Calu3 (cell line): ENCODE data around the gene ADAM30. TPM values are rescaled to one million over a fixed set of nuclear protein-coding genes. Genes with fewer than 3 reads are reported as not detected.

Source experiments
- Bru-seq: library from RNA; stranded (reverse); fragments of 400-500 nt; gene quantifications from one replicate; lab custom pipeline; 2021; lab: Mats Ljungman, UMichigan
- BruChase-seq, 2 experiments: library from RNA; stranded (reverse); fragments of 400-500 nt; gene quantifications; one replicate each; lab custom pipeline; 2021; lab: Mats Ljungman, UMichigan
- BruUV-seq: library from RNA; stranded (reverse); fragments of 400-500 nt; replicated peaks from 2 replicates; lab custom pipeline; 2021; lab: Mats Ljungman, UMichigan
- CTCF ChIA-PET: fragments of 300-600 bp; sonication (Branson Sonifier 250); formaldehyde crosslinking; loops from one replicate; lab custom pipeline; 2022; ENCODE audit warnings: antibody characterized with exemption; lab: Charles Lee
- DNase-seq: peaks from one replicate; pipeline ENCODE4 v3.0.0; 2022
- H3K27ac Mint-ChIP-seq: one replicate; pipeline ENCODE4 v1.8.0; 2022; ENCODE audit warnings: mixed read lengths; ENCODE audit not compliant: unreplicated experiment
- H3K27me3 Mint-ChIP-seq: one replicate; pipeline ENCODE4 v1.8.0; 2022; ENCODE audit warnings: mixed read lengths; ENCODE audit not compliant: unreplicated experiment
- H3K36me3 Mint-ChIP-seq: one replicate; pipeline ENCODE4 v1.8.0; 2022; ENCODE audit warnings: mild to moderate bottlenecking, moderate library complexity, mixed read lengths; ENCODE audit not compliant: insufficient read depth, unreplicated experiment
- H3K4me1 Mint-ChIP-seq: one replicate; pipeline ENCODE4 v1.8.0; 2022; ENCODE audit warnings: mild to moderate bottlenecking, low read depth, mixed read lengths; ENCODE audit not compliant: unreplicated experiment
- H3K4me3 Mint-ChIP-seq: one replicate; pipeline ENCODE4 v1.8.0; 2022; ENCODE audit warnings: mild to moderate bottlenecking, low read depth, moderate library complexity, mixed read lengths; ENCODE audit not compliant: unreplicated experiment
- H3K9me3 Mint-ChIP-seq: one replicate; pipeline ENCODE4 v1.8.0; 2022; ENCODE audit warnings: low read depth, mixed read lengths; ENCODE audit not compliant: unreplicated experiment
- CTCF ChIP-seq: fragments of 200-600 bp; IDR thresholded peaks from one replicate; pipeline ENCODE4 v1.8.0; 2022; ENCODE audit warnings: antibody characterized with exemption; ENCODE audit not compliant: unreplicated experiment
- intact Hi-C: fragments of 100-400 bp; cut with micrococcal nuclease; formaldehyde crosslinking; loops from one replicate; pipeline ENCODE4 v1.10.0; 2022; ENCODE audit not compliant: unreplicated experiment
- long read RNA-seq: library from polyadenylated mRNA; stranded (forward); transcript quantifications from one replicate; pipeline ENCODE4 v2.0.0, GENCODE V29; 2022
- total RNA-seq: library from RNA; stranded (reverse); gene quantifications from 2 replicates; pipeline ENCODE4 v1.2.3, GENCODE V29; 2022

Gene ADAM30
- total RNA-seq (not detected in 2 replicates), Bru-seq, nascent RNA (not detected), BruChase-seq, experiment 1, labeled RNA remaining after a 6-hour chase (percentile 22 among the genes with signal in this experiment), BruChase-seq, experiment 2, labeled RNA remaining after a 2-hour chase (not detected)
- long read RNA-seq = 0 reads

- H3K27ac Mint-ChIP-seq = no peak within 1 kb of the TSS
- H3K4me1 Mint-ChIP-seq = no peaks in the 10 kb centered on the region
- no TSS peak for BruUV-seq
- peaks cover 9% of the 10 kb centered on the region for H3K27me3 Mint-ChIP-seq
- DNase-seq = no peak
- H3K9me3 Mint-ChIP-seq = no peaks in the 10 kb centered on the region
- H3K4me3 Mint-ChIP-seq = no peak within 1 kb of the TSS
- intact Hi-C loops = no loop called here
- CTCF ChIA-PET = no interaction called here
- no peaks in the 10 kb centered on the region for H3K36me3 Mint-ChIP-seq
- TF ChIP-seq CTCF = no peak
These were observed at the start of gene ADAM30 for GRCh38 chr1:119896303-119896702. ADAM30 (minus strand) TSS chr1:119896515; CDS start chr1:119896336, 179 bp downstream.

- BruUV-seq = no TSS peak
- Mint-ChIP-seq H3K27ac (no peak overlapping the region), H3K36me3 (peaks cover 4% of the 10 kb centered on the region), H3K4me3 (no peak overlapping the region), H3K4me1 (no peaks in the 10 kb centered on the region), H3K27me3 (no peaks in the 10 kb centered on the region), H3K9me3 (no peaks in the 10 kb centered on the region)
- no peak for DNase-seq
- intact Hi-C loops = no loop called here
- no peak for TF ChIP-seq CTCF
- CTCF ChIA-PET = no interaction called here
These were observed 46.9 kb upstream of the ADAM30 start for GRCh38 chr1:119943216-119943615.

DNA sequence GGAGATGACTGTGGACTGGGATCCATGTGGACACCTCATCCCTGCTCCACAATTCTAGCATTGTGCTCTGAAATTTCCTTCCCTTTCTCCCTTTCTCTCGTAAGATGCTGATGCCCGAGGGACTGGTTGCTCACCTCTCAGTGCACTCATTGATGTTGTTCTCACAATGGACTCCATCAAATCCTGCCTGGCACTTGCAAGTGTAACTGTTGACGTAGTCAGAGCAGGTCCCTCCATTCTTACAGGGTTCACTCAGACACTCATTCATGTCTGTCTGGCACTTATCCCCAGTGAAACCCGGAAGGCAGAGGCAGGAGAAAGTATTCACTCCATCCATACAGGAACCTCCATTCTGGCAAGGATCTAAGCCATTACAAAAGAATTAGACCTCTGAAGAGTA, 45.1 kb upstream of the ADAM30 start:
- CTCF ChIA-PET = no interaction called here
- H3K4me3 Mint-ChIP-seq = no peak overlapping the region

GRCh38 chr1:119940697-119941096, 44.4 kb upstream of the ADAM30 start:
- CTCF ChIA-PET = no interaction called here
- Mint-ChIP-seq H3K36me3 (peaks cover 11% of the 10 kb centered on the region), H3K4me1 (no peaks in the 10 kb centered on the region), H3K27ac (no peak overlapping the region), H3K9me3 (no peaks in the 10 kb centered on the region), H3K4me3 (no peak overlapping the region), H3K27me3 (no peaks in the 10 kb centered on the region)
- intact Hi-C loops = no loop called here
- DNase-seq = no peak
- no TSS peak for BruUV-seq
- no peak for TF ChIP-seq CTCF

More for the DNA sequence above, 45.1 kb upstream of the ADAM30 start:
- TF ChIP-seq CTCF = no peak
- BruUV-seq = no TSS peak
- no peaks in the 10 kb centered on the region for H3K9me3 Mint-ChIP-seq
- DNase-seq = no peak
- no peaks in the 10 kb centered on the region for H3K4me1 Mint-ChIP-seq
- no peaks in the 10 kb centered on the region for H3K27me3 Mint-ChIP-seq
- intact Hi-C loops = no loop called here
- H3K27ac Mint-ChIP-seq = no peak overlapping the region
- H3K36me3 Mint-ChIP-seq = peaks cover 4% of the 10 kb centered on the region
